Large intestine (tissue), 3 donors: ENCODE measurements around the gene FEZF1. TPM values are rescaled to one million over a fixed set of nuclear protein-coding genes. Genes with fewer than 3 reads are reported as not detected.

Source experiments
- DNase-seq, 2 donors: peaks; one replicate each; pipeline versions ENCODE4 v3.0.0 to v3.0.0-alpha.2; 2013
- H3K27ac ChIP-seq: one replicate; pipeline ENCODE4 v1.5.1; 2013; ENCODE audit warnings: low read length
- H3K27me3 ChIP-seq: 2 replicates; pipeline ENCODE4 v1.6.1; 2013; ENCODE audit warnings: low read length; ENCODE audit not compliant: control insufficient read depth, insufficient read depth
- H3K36me3 ChIP-seq: 2 replicates; pipeline ENCODE4 v1.6.1; 2013; ENCODE audit warnings: low read length; ENCODE audit not compliant: control insufficient read depth, insufficient read depth
- H3K4me1 ChIP-seq: one replicate; pipeline ENCODE4 v1.6.1; 2013; ENCODE audit warnings: low read length; ENCODE audit not compliant: control insufficient read depth, insufficient read depth
- H3K4me3 ChIP-seq: one replicate; pipeline ENCODE4 v1.5.1; 2013; ENCODE audit warnings: low read length
- H3K9me3 ChIP-seq: one replicate; pipeline ENCODE4 v1.6.1; 2013; ENCODE audit warnings: mild to moderate bottlenecking, low read depth, low read length, moderate library complexity; ENCODE audit not compliant: control insufficient read depth
- WGBS: methylation state at CpG from one replicate; pipeline ENCODE4 v1.1.5; 2013; ENCODE audit warnings: low lambda C conversion rate; ENCODE audit not compliant: insufficient coverage; 5-methylcytosine and 5-hydroxymethylcytosine counted together
- polyA plus RNA-seq: library from polyadenylated mRNA; unstranded; fragments of 120-200 nt; gene quantifications from one replicate; pipeline ENCODE4 v1.2.1, GENCODE V29; 2013

FEZF1 gene
- polyA plus RNA-seq, 1 donor, result not detected

DNA sequence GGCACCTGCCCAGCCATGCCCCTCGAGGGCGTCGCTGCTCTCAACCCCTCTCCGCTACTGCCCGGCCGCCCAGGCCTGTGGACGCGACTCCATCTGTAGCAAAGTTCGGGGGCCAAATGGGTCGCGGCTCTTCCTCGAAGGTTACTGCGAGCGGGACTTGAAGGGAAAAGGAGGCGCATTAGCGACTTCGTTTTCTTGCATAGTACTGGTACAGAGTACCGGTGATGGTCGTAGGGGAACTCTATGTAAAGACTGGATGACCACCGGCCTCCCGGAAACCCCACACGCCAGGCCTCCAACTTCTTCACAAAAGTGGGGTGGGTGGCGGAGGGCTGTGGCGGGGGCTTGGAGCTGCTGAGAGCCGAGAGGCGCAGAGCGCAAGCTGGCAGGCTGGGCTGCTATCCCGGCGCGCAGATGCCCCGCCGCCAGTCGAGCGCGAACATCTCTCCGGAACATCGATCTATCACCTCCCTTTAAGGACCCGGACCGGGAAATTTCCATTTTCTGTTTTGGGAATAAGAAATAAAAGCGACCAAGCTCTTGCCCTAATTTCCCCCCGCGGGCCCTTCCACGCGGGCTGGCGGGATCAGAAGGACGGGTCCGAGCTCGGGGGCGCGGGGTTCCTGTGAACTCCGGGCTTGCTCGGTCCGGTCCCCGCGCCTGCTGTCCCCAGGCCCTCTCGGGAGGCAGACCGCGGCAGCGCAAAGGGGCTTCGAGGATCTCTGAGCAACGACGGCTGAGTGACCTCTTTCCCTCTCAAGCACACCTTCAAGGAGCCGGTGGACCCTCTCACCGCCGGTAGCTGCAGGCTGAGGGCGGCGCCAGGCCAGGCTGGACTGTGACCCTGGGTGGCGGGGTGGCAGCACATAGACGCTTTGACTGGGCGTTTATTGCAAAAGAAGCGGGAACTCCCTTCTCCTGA lies 12.2 kb upstream of the FEZF1 start:
- WGBS, result no CpG with 5 or more reads among the region's 71 CpGs
- peak in 1 of 2 donors; percentile 62 for DNase-seq
- peaks cover 67% of the 10 kb centered on the region for H3K27me3 ChIP-seq
- H3K4me1 ChIP-seq, result peaks cover 12% of the 10 kb centered on the region
- H3K27ac ChIP-seq, result no peak overlapping the region
- H3K4me3 ChIP-seq, result peak overlapping the region; percentile 8
- peaks cover 13% of the 10 kb centered on the region for H3K9me3 ChIP-seq
- H3K36me3 ChIP-seq, result no peaks in the 10 kb centered on the region

DNA sequence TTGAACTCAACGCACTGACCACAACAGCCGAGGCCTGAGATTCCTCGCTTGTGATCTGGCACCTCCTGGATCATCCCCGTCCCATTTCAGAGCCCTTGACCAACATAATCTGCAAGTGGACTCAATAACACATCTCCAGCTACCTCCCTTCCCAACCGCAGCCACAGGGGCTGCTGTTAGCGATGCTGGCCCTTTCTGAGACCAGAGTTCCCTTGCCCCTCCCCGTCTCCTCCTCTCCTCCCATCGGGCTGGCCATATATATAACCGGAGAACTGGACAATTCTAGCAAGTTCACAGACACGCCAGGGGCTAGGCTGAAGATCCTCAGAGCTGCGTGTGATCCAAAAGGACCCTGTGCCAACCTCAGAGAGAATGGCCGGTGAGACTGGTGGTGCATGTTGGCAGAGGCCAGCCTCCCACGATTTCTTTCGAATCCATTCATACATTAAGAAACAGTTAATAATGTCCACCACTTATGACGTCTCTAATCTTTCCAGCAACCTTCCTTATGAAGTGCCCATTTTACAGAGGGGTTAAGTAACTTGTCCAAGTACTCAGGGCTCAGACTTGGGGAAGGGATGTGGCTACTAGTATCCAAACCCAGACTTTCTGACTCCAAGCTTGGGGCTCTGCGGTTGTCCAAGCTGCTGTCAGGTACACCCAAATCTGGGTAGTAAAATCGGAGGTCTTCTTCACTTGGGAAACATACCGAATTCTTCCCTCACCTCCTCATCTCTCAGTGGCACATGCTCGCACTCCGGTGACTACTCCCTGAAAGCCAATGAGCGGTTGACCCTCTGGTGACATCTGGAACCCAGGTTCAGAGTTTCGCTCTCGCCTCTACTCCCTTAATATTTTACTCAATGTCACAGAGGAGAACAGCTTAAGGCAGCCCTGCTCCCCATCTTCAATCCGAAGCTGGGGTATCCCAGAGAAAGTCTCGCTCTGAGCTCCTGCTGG lies 11.2 kb upstream of the FEZF1 start:
- no peak for DNase-seq

DNA sequence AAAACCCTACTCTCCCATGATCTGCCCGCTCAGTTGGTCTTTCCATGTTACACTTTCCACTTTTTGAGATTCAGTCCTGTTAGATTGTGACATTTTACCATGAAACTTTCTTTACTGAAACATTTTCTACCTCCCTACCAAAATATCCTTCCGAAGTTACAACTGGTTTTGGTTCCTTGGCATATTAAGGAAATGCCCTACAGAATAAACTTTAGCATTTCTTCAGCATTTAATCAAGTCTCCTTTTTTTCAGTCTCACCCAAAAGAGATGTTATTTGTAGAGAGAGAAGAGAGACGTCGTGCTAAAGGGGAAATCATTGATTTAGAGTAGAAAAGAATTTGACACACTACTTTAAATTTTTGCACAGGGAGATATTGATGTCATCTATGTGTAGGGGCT lies 9.7 kb upstream of the FEZF1 start:
- H3K4me1 ChIP-seq, result peaks cover 18% of the 10 kb centered on the region
- no peak overlapping the region for H3K4me3 ChIP-seq
- DNase-seq, result no peak

More for the DNA sequence above, 11.2 kb upstream of the FEZF1 start:
- H3K36me3 ChIP-seq, result no peaks in the 10 kb centered on the region
- no peak overlapping the region for H3K27ac ChIP-seq
- H3K4me3 ChIP-seq, result no peak overlapping the region
- peaks cover 14% of the 10 kb centered on the region for H3K9me3 ChIP-seq
- peaks cover 12% of the 10 kb centered on the region for H3K4me1 ChIP-seq
- H3K27me3 ChIP-seq, result peaks cover 76% of the 10 kb centered on the region
- WGBS, result no CpG with 5 or more reads among the region's 25 CpGs

DNA sequence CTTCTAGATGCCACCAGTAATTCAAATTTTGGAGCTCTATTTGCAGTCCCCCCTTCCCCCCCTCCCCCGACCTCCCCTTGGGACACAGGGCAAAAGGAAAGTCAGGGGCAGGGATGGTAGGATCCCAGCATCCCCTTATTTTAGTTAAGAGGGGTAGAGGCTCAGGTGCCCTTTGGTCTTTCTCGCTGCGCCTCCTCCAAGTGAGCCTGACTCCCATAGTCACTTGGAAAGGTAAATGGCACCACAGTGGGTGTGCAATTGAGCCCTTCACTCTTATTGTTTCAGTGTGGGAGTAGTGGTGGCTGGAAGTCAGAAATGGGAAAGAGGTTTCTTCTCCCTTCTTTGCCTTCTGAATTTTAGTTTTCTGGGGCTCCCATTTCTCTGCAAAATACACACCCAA lies 8.2 kb upstream of the FEZF1 start:
- Histone ChIP-seq H3K9me3 (peaks cover 14% of the 10 kb centered on the region), H3K36me3 (no peaks in the 10 kb centered on the region), H3K4me1 (peaks cover 18% of the 10 kb centered on the region), H3K4me3 (no peak overlapping the region), H3K27ac (no peak overlapping the region), H3K27me3 (peaks cover 97% of the 10 kb centered on the region)
- no peak for DNase-seq
- WGBS, result no CpG with 5 or more reads among the region's 3 CpGs

More for the DNA sequence above, 9.7 kb upstream of the FEZF1 start:
- peaks cover 14% of the 10 kb centered on the region for H3K9me3 ChIP-seq
- H3K27ac ChIP-seq, result no peak overlapping the region
- H3K36me3 ChIP-seq, result no peaks in the 10 kb centered on the region
- no CpG with 5 or more reads among the region's 4 CpGs for WGBS
- H3K27me3 ChIP-seq, result peaks cover 91% of the 10 kb centered on the region

GRCh38 chr7:122311734-122312450 lies 7.3 kb upstream of the FEZF1 start:
- Histone ChIP-seq H3K27ac (no peak overlapping the region), H3K27me3 (peaks cover 98% of the 10 kb centered on the region), H3K36me3 (no peaks in the 10 kb centered on the region), H3K4me1 (peaks cover 15% of the 10 kb centered on the region), H3K4me3 (no peak overlapping the region), H3K9me3 (peaks cover 11% of the 10 kb centered on the region)
- DNase-seq, result no peak
- 6% methylated on average over 3 of the region's 34 CpGs for WGBS

DNA sequence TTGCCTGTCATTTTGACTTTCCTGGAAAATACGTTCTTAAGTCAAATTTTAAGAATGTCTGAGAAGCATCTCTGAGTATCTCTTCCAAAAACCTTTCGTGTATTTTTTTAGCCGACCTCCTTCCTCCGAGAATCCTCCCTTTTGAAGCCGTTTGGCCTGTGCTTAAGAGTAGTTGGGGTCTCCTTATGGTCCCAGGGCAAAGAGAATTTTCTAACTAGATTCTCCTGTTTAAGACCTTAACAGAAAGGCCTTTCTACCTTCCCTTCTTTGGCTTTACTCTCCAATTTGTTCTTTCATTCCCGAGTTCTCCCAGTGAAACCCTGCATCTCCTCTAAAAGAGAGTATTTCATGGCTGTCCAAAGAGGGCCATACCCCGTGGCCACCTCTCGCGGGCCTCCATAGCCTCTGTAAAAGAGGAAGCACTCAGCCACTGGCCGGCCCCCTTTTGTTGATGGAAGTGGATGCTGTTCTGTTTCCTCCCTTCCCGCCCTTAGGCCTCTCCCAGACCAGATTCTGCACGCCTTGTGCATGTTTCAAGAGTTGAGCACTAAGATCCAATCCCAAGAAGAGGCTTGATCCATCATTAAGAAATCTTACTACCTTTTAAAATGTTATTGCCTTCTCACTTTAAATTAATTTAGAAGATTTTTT lies 6.6 kb upstream of the FEZF1 start:
- 5% methylated on average over 4 of the region's 12 CpGs for WGBS
- Histone ChIP-seq H3K27ac (no peak overlapping the region), H3K27me3 (peaks cover 98% of the 10 kb centered on the region), H3K36me3 (no peaks in the 10 kb centered on the region), H3K4me3 (no peak overlapping the region), H3K9me3 (peaks cover 8% of the 10 kb centered on the region), H3K4me1 (peaks cover 9% of the 10 kb centered on the region)
- no peak for DNase-seq

DNA sequence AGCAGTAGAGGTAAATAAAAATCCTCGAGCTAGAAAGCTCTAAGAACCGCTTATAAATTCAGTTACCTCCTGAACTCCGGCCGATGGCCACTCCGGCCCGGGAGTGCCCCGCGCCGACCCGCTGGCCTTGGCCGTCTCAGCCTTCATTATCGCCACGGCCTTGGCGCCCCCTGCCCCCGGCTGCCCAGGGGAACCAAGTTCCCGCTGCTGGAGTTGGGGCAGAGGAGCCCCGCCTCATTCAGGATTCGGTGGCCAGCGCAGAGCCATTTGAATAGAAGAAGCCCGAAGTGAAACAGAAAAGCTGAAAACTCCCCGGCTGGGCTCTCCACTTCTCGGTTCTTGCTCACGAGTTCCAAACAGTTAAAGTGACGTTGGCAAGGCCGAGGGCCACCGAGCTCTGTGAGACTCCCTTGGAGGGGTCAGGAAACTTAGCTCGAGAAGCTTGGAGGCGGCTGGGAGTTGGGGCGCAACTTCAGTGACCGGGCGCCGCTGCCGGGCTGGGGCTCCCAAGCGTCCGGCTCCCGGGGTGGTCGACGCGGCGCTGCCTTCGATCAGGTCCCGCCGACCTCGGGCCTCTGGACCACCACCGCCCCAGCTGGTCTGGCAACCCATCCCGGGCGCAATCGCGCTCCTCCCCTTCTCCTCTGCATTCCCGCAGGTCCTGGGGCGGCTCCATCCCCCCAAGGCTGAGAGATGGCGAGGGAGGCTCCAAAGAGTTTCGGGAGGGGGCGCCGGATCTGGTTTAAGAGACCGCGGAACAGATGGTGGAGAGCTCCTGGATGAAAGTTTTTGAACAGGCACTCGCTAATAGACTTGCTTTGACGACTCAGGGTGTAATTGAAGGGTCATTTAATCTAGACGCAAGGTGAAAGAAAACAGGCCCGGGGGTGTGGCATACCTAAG lies 5.8 kb upstream of the FEZF1 start:
- DNase-seq, result no peak
- H3K4me3 ChIP-seq, result peak overlapping the region; percentile 16
- H3K36me3 ChIP-seq, result no peaks in the 10 kb centered on the region
- peaks cover 98% of the 10 kb centered on the region for H3K27me3 ChIP-seq
- H3K4me1 ChIP-seq, result peaks cover 15% of the 10 kb centered on the region
- H3K9me3 ChIP-seq, result peaks cover 8% of the 10 kb centered on the region
- WGBS, result 0% methylated on average over 3 of the region's 61 CpGs
- H3K27ac ChIP-seq, result no peak overlapping the region

DNA sequence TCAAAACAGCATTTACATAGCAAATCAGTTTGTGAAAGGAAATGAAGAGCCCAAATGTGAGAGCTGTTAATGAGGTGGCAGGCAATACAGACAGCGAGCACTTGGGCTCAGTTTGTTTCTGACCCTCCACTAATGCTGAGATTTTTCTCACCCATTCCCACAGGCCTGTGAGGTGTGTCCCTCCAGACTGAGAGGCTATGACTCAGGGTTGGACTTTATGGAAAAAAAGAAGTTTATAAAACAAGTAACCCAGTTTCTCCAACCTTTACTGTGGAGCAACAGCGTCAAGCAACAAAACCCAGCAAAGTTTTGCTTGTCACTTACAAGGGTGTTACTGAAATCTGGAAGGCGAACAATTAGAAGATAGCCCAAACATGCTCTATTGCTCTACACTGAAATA lies 4.9 kb upstream of the FEZF1 start:
- 7% methylated on average over 2 of the region's 3 CpGs for WGBS
- H3K4me3 ChIP-seq, result no peak overlapping the region
- no peaks in the 10 kb centered on the region for H3K36me3 ChIP-seq
- peaks cover 17% of the 10 kb centered on the region for H3K4me1 ChIP-seq
- H3K27ac ChIP-seq, result no peak overlapping the region
- H3K27me3 ChIP-seq, result peaks cover 98% of the 10 kb centered on the region
- peaks cover 6% of the 10 kb centered on the region for H3K9me3 ChIP-seq
- no peak for DNase-seq

DNA sequence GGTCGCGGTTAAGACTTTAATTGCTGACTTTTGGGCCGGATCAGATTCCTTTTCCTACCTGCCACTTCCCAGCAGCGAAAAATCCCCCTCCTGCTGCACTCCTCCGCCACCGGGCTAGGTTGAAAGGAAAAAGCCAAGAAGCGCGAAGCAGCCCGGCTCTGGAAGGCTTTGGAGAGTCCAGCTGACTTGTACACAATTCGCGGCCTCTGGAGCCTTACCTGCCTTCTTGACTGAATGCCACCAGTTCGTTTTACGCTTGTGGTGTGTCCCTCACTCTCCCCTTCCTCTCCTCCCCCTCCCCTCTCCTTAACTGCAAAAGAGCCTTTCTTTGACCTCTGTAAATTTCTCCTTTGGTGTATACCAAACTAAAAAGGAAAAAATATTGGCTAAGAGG lies 2.7 kb upstream of the FEZF1 start:
- H3K4me3 ChIP-seq, result no peak overlapping the region
- no peak overlapping the region for H3K27ac ChIP-seq
- no peak for DNase-seq
- WGBS, result no CpG with 5 or more reads among the region's 13 CpGs
- H3K36me3 ChIP-seq, result no peaks in the 10 kb centered on the region
- H3K4me1 ChIP-seq, result peaks cover 17% of the 10 kb centered on the region
- peaks cover 98% of the 10 kb centered on the region for H3K27me3 ChIP-seq
- peaks cover 6% of the 10 kb centered on the region for H3K9me3 ChIP-seq
